Spinal cord (tissue), 10 donors: ENCODE measurements around the gene C4B. TPM values are rescaled to one million over a fixed set of nuclear protein-coding genes. Genes with fewer than 3 reads are reported as not detected.
"Not testable (repeated sequence)": the region's sequence is repeated elsewhere in the genome, so short reads cannot be mapped to it uniquely, and the experiment has no call there.

ENCODE experiments used
- DNase-seq, 6 donors: peaks; one replicate each; pipeline versions ENCODE4 v3.0.0 to v3.0.0-alpha.2; 2013 to 2015; ENCODE audit warnings: low spot score in 6 of 6, low read depth in 4 of 6
- H3K27ac ChIP-seq: one replicate; pipeline ENCODE4 v1.5.1; 2013; ENCODE audit warnings: low read depth, low read length, control low read depth
- H3K27me3 ChIP-seq: one replicate; pipeline ENCODE4 v1.6.1; 2013; ENCODE audit warnings: low read length; ENCODE audit not compliant: control insufficient read depth, insufficient read depth
- H3K36me3 ChIP-seq: one replicate; pipeline ENCODE4 v1.6.1; 2013; ENCODE audit warnings: low read length; ENCODE audit not compliant: control insufficient read depth, insufficient read depth
- H3K4me1 ChIP-seq: one replicate; pipeline ENCODE4 v1.6.1; 2013; ENCODE audit warnings: low read length; ENCODE audit not compliant: control insufficient read depth, insufficient read depth
- H3K4me3 ChIP-seq: one replicate; pipeline ENCODE4 v1.5.1; 2013; ENCODE audit warnings: low read depth, low read length, control low read depth
- H3K9me3 ChIP-seq: one replicate; pipeline ENCODE4 v1.6.1; 2013; ENCODE audit warnings: low read length; ENCODE audit not compliant: control insufficient read depth, insufficient read depth
- whole genome bisulfite sequencing: methylation state at CpG from one replicate; pipeline ENCODE4 v1.1.5; 2013; ENCODE audit warnings: missing lambda C conversion rate; ENCODE audit not compliant: insufficient coverage; 5-methylcytosine and 5-hydroxymethylcytosine counted together
- polyA plus RNA-seq, 2 donors: library from polyadenylated mRNA; unstranded; fragments of 120-200 nt; gene quantifications; one replicate each; pipeline ENCODE4 v1.2.1, GENCODE V29; 2013; ENCODE audit not compliant: insufficient read length in 2 of 2
- total RNA-seq, 2 donors: library from RNA; depleted of rRNA in 1 of 2; stranded (reverse); fragments of 120-200 nt in 1 of 2; fragments of >200 nt in 1 of 2; gene quantifications; one replicate each; pipeline versions ENCODE4 v1.2.3 to v1.2.4, GENCODE V29; 2013 to 2014
- donor health status: healthy.

The C4B gene
- total and polyA plus RNA-seq, 4 donors, result 52.1 to 113 (median 70.1) TPM

- H3K36me3 ChIP-seq, H3K9me3 ChIP-seq, H3K27me3 ChIP-seq, H3K27ac ChIP-seq, H3K4me3 ChIP-seq, H3K4me1 ChIP-seq, DNase-seq: not testable (repeated sequence)
- no CpG with 5 or more reads among the region's 10 CpGs for WGBS
Observed at GRCh38 chr6:32022100-32022499, 7.5 kb downstream of the C4B start.

- H3K27ac ChIP-seq, H3K4me1 ChIP-seq, DNase-seq, H3K4me3 ChIP-seq, H3K9me3 ChIP-seq, H3K36me3 ChIP-seq, H3K27me3 ChIP-seq: not testable (repeated sequence)
- 80% methylated on average over 1 of the region's 10 CpGs for WGBS
Observed at GRCh38 chr6:32028631-32029030, 14.0 kb downstream of the C4B start.

GRCh38 chr6:32029553-32029952 lies 15.0 kb downstream of the C4B start:
- DNase-seq, H3K27me3 ChIP-seq, H3K27ac ChIP-seq, H3K36me3 ChIP-seq, H3K4me1 ChIP-seq, H3K9me3 ChIP-seq, H3K4me3 ChIP-seq: not testable (repeated sequence)
- WGBS, result 80% methylated on average over 1 of the region's 14 CpGs

- not testable (repeated sequence) for H3K9me3 ChIP-seq, DNase-seq, H3K4me1 ChIP-seq, H3K4me3 ChIP-seq, H3K27ac ChIP-seq, H3K36me3 ChIP-seq, H3K27me3 ChIP-seq
- no CpG with 5 or more reads among the region's 16 CpGs for WGBS
Observed at GRCh38 chr6:32035283-32036013, 20.9 kb downstream of the C4B start.

- not testable (repeated sequence) for DNase-seq, H3K4me1 ChIP-seq, H3K27ac ChIP-seq, H3K27me3 ChIP-seq, H3K4me3 ChIP-seq, H3K36me3 ChIP-seq, H3K9me3 ChIP-seq
- 87% methylated on average over 3 of the region's 5 CpGs for WGBS
Observed at GRCh38 chr6:32037136-32037535, 22.5 kb downstream of the C4B start.

GRCh38 chr6:32037598-32038524 lies 23.3 kb downstream of the C4B start, which contains the start of gene CYP21A2:
Gene CYP21A2, plus strand, starts transcription at chr6:32038415. Its CDS starts 8 bp downstream, at chr6:32038423.
- H3K9me3 ChIP-seq, H3K4me3 ChIP-seq, H3K4me1 ChIP-seq, DNase-seq, H3K27ac ChIP-seq, H3K27me3 ChIP-seq, H3K36me3 ChIP-seq: not testable (repeated sequence)
- WGBS, result 93% methylated on average over 11 of the region's 19 CpGs

GRCh38 chr6:32038878-32039277 lies 24.3 kb downstream of the C4B start:
- H3K9me3 ChIP-seq, H3K27ac ChIP-seq, H3K36me3 ChIP-seq, H3K4me3 ChIP-seq, H3K27me3 ChIP-seq, H3K4me1 ChIP-seq, DNase-seq: not testable (repeated sequence)
- 60% methylated on average over 1 of the region's 5 CpGs for WGBS

- not testable (repeated sequence) for DNase-seq, H3K4me3 ChIP-seq
- WGBS, result 73% methylated on average over 13 of the region's 24 CpGs
Observed at GRCh38 chr6:32039321-32040274, 25.0 kb downstream of the C4B start.

GRCh38 chr6:32040299-32041049 lies 25.9 kb downstream of the C4B start:
- H3K4me1 ChIP-seq, H3K27ac ChIP-seq, H3K9me3 ChIP-seq, H3K27me3 ChIP-seq, H3K4me3 ChIP-seq, H3K36me3 ChIP-seq, DNase-seq: not testable (repeated sequence)
- 82% methylated on average over 4 of the region's 43 CpGs for WGBS

More at GRCh38 chr6:32039321-32040274, 25.0 kb downstream of the C4B start:
- not testable (repeated sequence) for H3K27ac ChIP-seq, H3K9me3 ChIP-seq, H3K36me3 ChIP-seq, H3K27me3 ChIP-seq, H3K4me1 ChIP-seq
